K562 (cell line): Measurements from ENCODE around the gene MAP2K4. TPM values are rescaled to one million over a fixed set of nuclear protein-coding genes. Genes with fewer than 3 reads are reported as not detected.
"Not testable (repeated sequence)": the region's sequence is repeated elsewhere in the genome, so short reads cannot be mapped to it uniquely, and the experiment has no call there.

Experiments used
- ATAC-seq: fragments of 200-7000 bp; cut with Tn5 transposase; 3 replicates; pipeline ENCODE4 v1.9.1; 2020; ENCODE audit warnings: moderate library complexity
- BruUV-seq: library from RNA; stranded (reverse); fragments of 400-500 nt; replicated peaks from 2 replicates; lab custom pipeline; 2021; lab: Mats Ljungman, UMichigan
- CTCF ChIA-PET: fragments of 300-600 bp; formaldehyde crosslinking; extraction: SDS; loops from one replicate; lab custom pipeline; 2021; ENCODE audit warnings: low intra/inter-chr PET ratio; lab: Yijun Ruan, JAX
- POLR2A ChIA-PET: fragments of 300-600, 350-650 bp; sonication (Branson Sonifier 250); formaldehyde crosslinking; extraction: SDS; loops from one replicate; lab custom pipeline; 2021; ENCODE audit warnings: antibody characterized with exemption, inconsistent platforms; lab: Yijun Ruan, JAX
- DNase-seq, 4 experiments: peaks; one replicate each; pipeline versions ENCODE4 v3.0.0 to v3.0.0-alpha.2; 2011 to 2018; ENCODE audit warnings: low spot score in 3 of 4, mixed read lengths in 3 of 4; ENCODE audit errors: extremely low read depth in 1 of 4
- FAIRE-seq: peaks from 2 replicates; lab custom pipeline; 2011; peaks lifted over from hg19 to GRCh38; lab: Jason Lieb, UNC
- H2AFZ ChIP-seq: 2 replicates; pipeline ENCODE4 v1.6.0; 2011; ENCODE audit warnings: low read depth, low read length, control low read depth, inconsistent platforms
- H3K27ac ChIP-seq: fragments of 200-600 bp; 3 replicates; pipeline ENCODE4 v1.8.0; 2011; ENCODE audit warnings: low read depth, mild to moderate bottlenecking, control low read depth, inconsistent platforms, low read length, moderate library complexity, mixed read lengths; ENCODE audit errors: extremely low read depth
- H3K27me3 ChIP-seq, 2 experiments: fragments of 300-600 bp in 1 of 2; 2 replicates in 1 of 2; 3 replicates in 1 of 2; pipeline versions ENCODE4 v1.6.0 to v1.8.0; 2011; ENCODE audit warnings: inconsistent platforms in 2 of 2, low read length in 2 of 2, mild to moderate bottlenecking in 1 of 2, mixed read lengths in 1 of 2, moderate library complexity in 1 of 2; ENCODE audit not compliant: control insufficient read depth in 2 of 2, insufficient read depth in 2 of 2
- H3K36me3 ChIP-seq: fragments of 300-600 bp; 3 replicates; pipeline ENCODE4 v1.8.0; 2011; ENCODE audit warnings: mild to moderate bottlenecking, low read length, inconsistent platforms; ENCODE audit not compliant: control insufficient read depth, insufficient read depth
- H3K4me1 ChIP-seq, 2 experiments: fragments of 200-600 bp in 1 of 2; replicated peaks in 1 of 2; 2 replicates in 1 of 2; 3 replicates in 1 of 2; pipeline versions ENCODE4 v1.5.1 to v1.8.0; 2011; ENCODE audit warnings: inconsistent platforms in 2 of 2, low read length in 2 of 2, mild to moderate bottlenecking in 1 of 2, mixed read lengths in 1 of 2, moderate library complexity in 1 of 2; ENCODE audit not compliant: control insufficient read depth in 2 of 2, insufficient read depth in 2 of 2
- H3K4me2 ChIP-seq: 2 replicates; pipeline ENCODE4 v1.6.1; 2011; ENCODE audit warnings: low read length, control low read depth, inconsistent platforms, mixed read lengths; ENCODE audit not compliant: insufficient read depth
- H3K4me3 ChIP-seq: fragments of 200-600 bp; sonication (generic), shearing (Covaris generic); 2 replicates; pipeline ENCODE4 v1.5.1; 2016; ENCODE audit warnings: control low read depth, inconsistent platforms
- H3K79me2 ChIP-seq: fragments of 200-600 bp; 3 replicates; pipeline ENCODE4 v1.8.0; 2011; ENCODE audit warnings: low read length, inconsistent platforms; ENCODE audit not compliant: control insufficient read depth, insufficient read depth
- H3K9ac ChIP-seq, 2 experiments: 2 replicates each; pipeline versions ENCODE4 v1.6.0 to v1.6.1; 2011; ENCODE audit warnings: low read depth in 2 of 2, low read length in 2 of 2, control low read depth in 1 of 2, inconsistent platforms in 1 of 2, mild to moderate bottlenecking in 1 of 2, mixed read lengths in 1 of 2; ENCODE audit not compliant: insufficient read depth in 1 of 2
- H3K9me1 ChIP-seq: one replicate; pipeline ENCODE4 v1.6.0; 2011; ENCODE audit warnings: inconsistent platforms, mild to moderate bottlenecking, low read length, moderate library complexity; ENCODE audit not compliant: control insufficient read depth, insufficient read depth
- H3K9me3 ChIP-seq: replicated peaks from 2 replicates; pipeline ENCODE4 v1.5.1; 2011; ENCODE audit warnings: low read depth, low read length, inconsistent platforms; ENCODE audit not compliant: control insufficient read depth, insufficient read depth
- H4K20me1 ChIP-seq: replicated peaks from 2 replicates; pipeline ENCODE4 v1.6.1; 2011; ENCODE audit warnings: low read length, inconsistent platforms, mixed read lengths; ENCODE audit not compliant: control insufficient read depth, insufficient read depth
- ARID1B ChIP-seq: fragments of 450-650 bp; IDR thresholded peaks from 2 replicates; pipeline ENCODE4 v1.6.1; 2016; ENCODE audit warnings: antibody characterized with exemption, mild to moderate bottlenecking, inconsistent platforms
- CBFA2T2 ChIP-seq: fragments of 450-650 bp; conservative IDR thresholded peaks from 2 replicates; pipeline ENCODE4 v1.6.1; 2017; ENCODE audit warnings: mild to moderate bottlenecking
- CBFA2T3 ChIP-seq: fragments of 450-650 bp; IDR thresholded peaks from 2 replicates; pipeline ENCODE4 v1.6.1; 2017
- CC2D1A ChIP-seq: fragments of 450-650 bp; IDR thresholded peaks from 2 replicates; pipeline ENCODE4 v1.6.1; 2017; ENCODE audit warnings: mild to moderate bottlenecking
- CEBPB ChIP-seq: fragments of 450-650 bp; IDR thresholded peaks from 2 replicates; pipeline ENCODE4 v1.6.1; 2016; ENCODE audit warnings: missing genetic modification characterization, missing compliant biosample characterization
- EP300 ChIP-seq: IDR thresholded peaks from 2 replicates; pipeline ENCODE4 v1.6.1; 2012; ENCODE audit warnings: low read length, improper control_type of control experiment
- FOXM1 ChIP-seq, 2 experiments: fragments of 450-650 bp in 1 of 2; sonication (generic) in 1 of 2; formaldehyde crosslinking in 1 of 2; IDR thresholded peaks; 2 replicates each; pipeline versions ENCODE4 v1.6.1 to v1.9.0; 2017 to 2022; ENCODE audit warnings: low read depth in 2 of 2, mild to moderate bottlenecking in 2 of 2, missing genetic modification reagents in 1 of 2, moderate library complexity in 1 of 2
- KLF16 ChIP-seq: IDR thresholded peaks from 2 replicates; pipeline ENCODE4 v1.6.1; 2016; ENCODE audit warnings: antibody characterized with exemption
- MTA2 ChIP-seq: fragments of 450-650 bp; IDR thresholded peaks from 2 replicates; pipeline ENCODE4 v1.6.1; 2016; ENCODE audit warnings: low read depth
- NCOR1 ChIP-seq: fragments of 450-650 bp; IDR thresholded peaks from 2 replicates; pipeline ENCODE4 v1.6.1; 2016; ENCODE audit warnings: mild to moderate bottlenecking, moderate library complexity
- NFIC ChIP-seq: fragments of 450-650 bp; IDR thresholded peaks from 2 replicates; pipeline ENCODE4 v1.6.1; 2017; ENCODE audit warnings: mild to moderate bottlenecking, inconsistent platforms
- NR4A1 ChIP-seq, 2 experiments: fragments of 250-450 bp in 1 of 2; fragments of 450-650 bp in 1 of 2; sonication (Bioruptor Pico) in 1 of 2; IDR thresholded peaks; 2 replicates each; pipeline versions ENCODE4 v1.4.0 to v1.6.1; 2016 to 2020; ENCODE audit warnings: mild to moderate bottlenecking in 2 of 2, missing compliant biosample characterization in 1 of 2, missing genetic modification characterization in 1 of 2, moderate library complexity in 1 of 2
- PHB2 ChIP-seq: fragments of 450-650 bp; IDR thresholded peaks from 2 replicates; pipeline ENCODE4 v1.6.1; 2017; ENCODE audit warnings: low read depth
- PYGO2 ChIP-seq: fragments of 450-650 bp; IDR thresholded peaks from 2 replicates; pipeline ENCODE4 v1.6.1; 2016; ENCODE audit warnings: mild to moderate bottlenecking, missing genetic modification characterization, moderate library complexity, missing compliant biosample characterization
- SMARCA4 ChIP-seq: fragments of 450-650 bp; IDR thresholded peaks from 2 replicates; pipeline ENCODE4 v1.6.1; 2016
- SMARCE1 ChIP-seq: fragments of 450-650 bp; IDR thresholded peaks from 2 replicates; pipeline ENCODE4 v1.7.1; 2016; ENCODE audit warnings: mild to moderate bottlenecking
- TAL1 ChIP-seq: fragments of 450-650 bp; IDR thresholded peaks from 2 replicates; pipeline ENCODE4 v1.6.1; 2016; ENCODE audit warnings: mild to moderate bottlenecking
- TCF3 ChIP-seq: sonication (generic); formaldehyde crosslinking; IDR thresholded peaks from 2 replicates; pipeline ENCODE4 v1.4.0; 2020; ENCODE audit warnings: mild to moderate bottlenecking, missing genetic modification reagents
- TEAD4 ChIP-seq, 2 experiments: sonication (generic) in 1 of 2; formaldehyde crosslinking in 1 of 2; IDR thresholded peaks; 2 replicates each; pipeline versions ENCODE4 v1.6.1 to v1.8.0; 2012 to 2022; ENCODE audit warnings: borderline replicate concordance in 1 of 2, inconsistent platforms in 1 of 2, low read length in 1 of 2, mild to moderate bottlenecking in 1 of 2, missing genetic modification reagents in 1 of 2
- TRIM24 ChIP-seq, 2 experiments: fragments of 450-650 bp; IDR thresholded peaks; 2 replicates each; pipeline ENCODE4 v1.6.1; 2016
- WGBS: fragments of 100-300 bp; shearing (Covaris generic); methylation state at CpG from one replicate; pipeline ENCODE4 v1.1.6; 2016; ENCODE audit warnings: low coverage, mixed read lengths; ENCODE audit not compliant: insufficient coverage; ENCODE audit errors: missing lambda C conversion rate; 5-methylcytosine and 5-hydroxymethylcytosine counted together
- in situ Hi-C: fragments of 300-500 bp; cut with MboI; formaldehyde crosslinking; loops from 4 replicates; pipeline ENCODE4 v1.15.0; 2018; ENCODE audit warnings: inconsistent platforms, mixed read lengths
- intact Hi-C: fragments of 100-400 bp; cut with micrococcal nuclease; formaldehyde crosslinking; loops from 2 replicates; pipeline ENCODE4 v1.14.2; 2022
- polyA plus RNA-seq, 8 experiments: library from polyadenylated mRNA; depleted of rRNA in 4 of 8; stranded (reverse) in 5 of 8; unstranded in 3 of 8; fragments of >200 nt; fragmentation: Nextera tagmentation in 2 of 8; fragmentation: Illumina TruSeq in 1 of 8; extraction: Ambion mirVana in 2 of 8; extraction: Trizol in 1 of 8; gene quantifications; 2 replicates each; pipeline versions ENCODE4 v1.2.1 to v1.2.3, GENCODE V29; 2011 to 2014; ENCODE audit warnings: inconsistent platforms in 1 of 8, missing spikeins in 1 of 8
- total RNA-seq, 7 experiments: library from RNA; depleted of rRNA in 6 of 7; stranded (reverse); fragments of >200 nt in 6 of 7; fragmentation: Illumina TruSeq in 2 of 7; extraction: Trizol in 2 of 7; gene quantifications; 2 replicates each; pipeline versions ENCODE4 v1.2.1 to v1.2.3, GENCODE V29; 2011 to 2021; ENCODE audit warnings: low replicate concordance in 1 of 7
- TF ChIP-seq, protein P1 (sequence below): fragments of 450-650 bp; IDR thresholded peaks from 2 replicates; pipeline ENCODE4 v1.6.1; 2016; ENCODE audit warnings: low read depth, mild to moderate bottlenecking, moderate library complexity

The MAP2K4 gene
- total and polyA plus RNA-seq, 9 of the 15 experiments (the other 6 are each of a cell fraction or from before 2014, with no cell fraction given) = 3.0 to 15.9 (median 10.8) TPM

DNA sequence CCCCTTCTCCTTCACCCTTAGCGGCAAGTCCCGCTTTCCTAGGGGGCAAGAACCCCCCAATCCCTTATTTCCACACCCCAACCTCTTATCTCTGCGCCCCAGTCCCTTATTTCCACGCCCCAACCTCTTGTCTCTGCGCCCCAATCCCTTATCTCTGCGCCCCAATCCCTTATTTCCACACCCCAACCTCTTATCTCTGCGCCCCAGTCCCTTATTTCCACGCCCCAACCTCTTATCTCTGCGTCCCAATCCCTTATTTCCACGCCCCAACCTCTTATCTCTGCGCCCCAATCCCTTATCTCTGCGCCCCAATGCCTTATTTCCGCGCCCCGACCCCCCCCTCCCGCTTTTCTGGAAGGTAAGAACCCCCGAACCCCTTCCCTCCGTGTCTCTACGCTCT lies 47.9 kb upstream of the MAP2K4 start:
- H3K9me3 ChIP-seq; intact Hi-C loops; H4K20me1 ChIP-seq; H3K9me1 ChIP-seq; H3K9ac ChIP-seq; POLR2A ChIA-PET; H3K4me2 ChIP-seq; H2AFZ ChIP-seq; ATAC-seq; H3K4me1 ChIP-seq; FAIRE-seq; in situ Hi-C loops; H3K27me3 ChIP-seq; H3K36me3 ChIP-seq; BruUV-seq; H3K27ac ChIP-seq; H3K4me3 ChIP-seq; H3K79me2 ChIP-seq; CTCF ChIA-PET; TF ChIP-seq TEAD4 (CRISPR knock-in tag; IDR thresholded peaks at IDR 0.05; ENCODE audit: borderline replicate concordance); NR4A1 (CRISPR knock-in tag; IDR thresholded peaks at IDR 0.05); FOXM1 (CRISPR knock-in tag; IDR thresholded peaks at IDR 0.05; ENCODE audit: low read depth): not testable (repeated sequence)
- WGBS = 11% methylated on average over 10 of the region's 19 CpGs
- DNase-seq = peak in 1 of 4 experiments; percentile 2
- TF ChIP-seq EP300 = peak; percentile 31; the same call in 1 of the 2 replicates
- TF ChIP-seq TCF3 = peak; percentile 78
- TF ChIP-seq ARID1B = peak; percentile 90
- peak; percentile 95 for TF ChIP-seq CBFA2T2
- TF ChIP-seq NFIC = peak; percentile 62
- peak; percentile 95 for TF ChIP-seq PYGO2 (tag)
- TF ChIP-seq KLF16 = peak; percentile 47; the same call in 1 of the 2 replicates
- TF ChIP-seq TEAD4 (IDR thresholded peaks at IDR 0.05; ENCODE audit: low read length) = peak; percentile 82
- TF ChIP-seq NR4A1 (tag; IDR thresholded peaks at IDR 0.05) = peak; percentile 65; the same call in 1 of the 2 replicates
- peak; percentile 93 for TF ChIP-seq CBFA2T3
- peak; percentile 72 for TF ChIP-seq FOXM1 (IDR thresholded peaks at IDR 0.05; ENCODE audit: low read depth)
- peak; percentile 30; the same call in 1 of the 2 replicates for TF ChIP-seq CEBPB (tag)
- TF ChIP-seq CC2D1A = peak; percentile 97
- TF ChIP-seq MTA2 = peak; percentile 92
- TF ChIP-seq SMARCA4 = 0 out of 2 replicates have a peak, but pooled peaks have one; percentile 18
- TF ChIP-seq, protein P1, sequence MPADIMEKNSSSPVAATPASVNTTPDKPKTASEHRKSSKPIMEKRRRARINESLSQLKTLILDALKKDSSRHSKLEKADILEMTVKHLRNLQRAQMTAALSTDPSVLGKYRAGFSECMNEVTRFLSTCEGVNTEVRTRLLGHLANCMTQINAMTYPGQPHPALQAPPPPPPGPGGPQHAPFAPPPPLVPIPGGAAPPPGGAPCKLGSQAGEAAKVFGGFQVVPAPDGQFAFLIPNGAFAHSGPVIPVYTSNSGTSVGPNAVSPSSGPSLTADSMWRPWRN = peak; percentile 32; the same call in 1 of the 2 replicates
- peak; percentile 98 for TF ChIP-seq TRIM24 (IDR thresholded peaks at IDR 0.05)
- TF ChIP-seq NCOR1 = peak; percentile 88
- peak; percentile 93 for TF ChIP-seq PHB2
- TF ChIP-seq TAL1 = peak; percentile 97
- TF ChIP-seq SMARCE1 = peak; percentile 75; the same call in 1 of the 2 replicates
